HUDEP-2 (cell line): ENCODE measurements around the gene NPAS1.

Experiments
- DNase-seq, 76 experiments: peaks; one replicate each; lab custom pipeline; 2025; ENCODE audit not compliant: unreplicated experiment in 76 of 76; lab: John Stamatoyannopoulos, UW

The NPAS1 gene

GRCh38 chr19:47019431-47020041 is at the start of gene NPAS1:
NPAS1 (plus strand) TSS chr19:47019837; CDS start chr19:47021048, 1,211 bp downstream.
- no peak for DNase-seq

- no peak for DNase-seq
Measured at GRCh38 chr19:46970815-46971214, 48.8 kb upstream of the NPAS1 start.

GRCh38 chr19:46972311-46972710 is 47.3 kb upstream of the NPAS1 start:
- DNase-seq = no peak

- DNase-seq = no peak
Measured at GRCh38 chr19:46974181-46974580, 45.5 kb upstream of the NPAS1 start.

GRCh38 chr19:46975011-46975924 is 44.4 kb upstream of the NPAS1 start:
- DNase-seq = no peak

GRCh38 chr19:46975925-46976782 is 43.5 kb upstream of the NPAS1 start:
- peak in 69 of 76 experiments; percentile 13 to 80 (median 57) for DNase-seq

- DNase-seq = peak in 37 of 76 experiments; percentile 14 to 61 (median 28)
Measured at GRCh38 chr19:46976845-46977320, 42.8 kb upstream of the NPAS1 start.

- no peak for DNase-seq
Measured at GRCh38 chr19:46977548-46977947, 42.1 kb upstream of the NPAS1 start.

- DNase-seq = no peak
Measured at GRCh38 chr19:46978171-46978869, 41.3 kb upstream of the NPAS1 start.

- no peak for DNase-seq
Measured at GRCh38 chr19:46979126-46980105, 40.2 kb upstream of the NPAS1 start.

- no peak for DNase-seq
Measured at GRCh38 chr19:46980761-46981160, 38.9 kb upstream of the NPAS1 start.

- no peak for DNase-seq
Measured at GRCh38 chr19:46981286-46981945, 38.2 kb upstream of the NPAS1 start.

GRCh38 chr19:46983097-46983496 is 36.5 kb upstream of the NPAS1 start:
- DNase-seq = no peak

- no peak for DNase-seq
Measured at GRCh38 chr19:46984077-46985010, 35.3 kb upstream of the NPAS1 start.

GRCh38 chr19:46985542-46986415 is 33.9 kb upstream of the NPAS1 start:
- no peak for DNase-seq

GRCh38 chr19:46988614-46989230 is 30.9 kb upstream of the NPAS1 start:
- DNase-seq = no peak
